H1 (cell line): ENCODE measurements around the gene ACKR3. TPM values are rescaled to one million over a fixed set of nuclear protein-coding genes. Genes with fewer than 3 reads are reported as not detected.

Experiments
- CTCF ChIA-PET: fragments of 300-600 bp; sonication (Branson Sonifier 250); formaldehyde crosslinking; loops from one replicate; lab custom pipeline; 2021; ENCODE audit not compliant: partially characterized antibody; lab: Charles Lee
- POLR2A ChIA-PET: fragments of 300-600 bp; sonication (Branson Sonifier 250); formaldehyde crosslinking; loops from one replicate; lab custom pipeline; 2021; ENCODE audit warnings: inconsistent platforms; ENCODE audit not compliant: partially characterized antibody; lab: Charles Lee
- DNase-seq, 2 experiments: peaks; one replicate each; pipeline versions ENCODE4 v3.0.0 to v3.0.0-alpha.2; 2010 to 2022; ENCODE audit warnings: low spot score in 2 of 2, low read depth in 1 of 2, mixed read lengths in 1 of 2
- FAIRE-seq: peaks from 2 replicates; lab custom pipeline; 2011; peaks lifted over from hg19 to GRCh38; lab: Jason Lieb, UNC
- H2AFZ ChIP-seq: 2 replicates; pipeline ENCODE4 v1.8.1; 2012; ENCODE audit warnings: low read length, inconsistent platforms
- H2AK5ac ChIP-seq: 2 replicates; pipeline ENCODE4 v1.6.1; 2013; ENCODE audit warnings: low read depth, low read length
- H2BK120ac ChIP-seq: replicated peaks from 2 replicates; pipeline ENCODE3; 2013; ENCODE audit warnings: low read depth, low read length, inconsistent platforms
- H2BK12ac ChIP-seq: 2 replicates; pipeline ENCODE4 v1.6.1; 2013; ENCODE audit warnings: low read depth, low read length
- H2BK15ac ChIP-seq: 2 replicates; pipeline ENCODE4 v1.6.1; 2013; ENCODE audit warnings: low read length
- H2BK20ac ChIP-seq: 2 replicates; pipeline ENCODE4 v1.6.1; 2013; ENCODE audit warnings: low read length
- H2BK5ac ChIP-seq: 2 replicates; pipeline ENCODE4 v1.6.1; 2013; ENCODE audit warnings: low read depth, low read length
- H3K14ac ChIP-seq: 2 replicates; pipeline ENCODE4 v1.6.1; 2013; ENCODE audit warnings: inconsistent platforms; ENCODE audit not compliant: insufficient read length
- H3K18ac ChIP-seq: 2 replicates; pipeline ENCODE4 v1.6.1; 2013; ENCODE audit warnings: low read length; ENCODE audit errors: extremely low read depth
- H3K23ac ChIP-seq: 2 replicates; pipeline ENCODE4 v1.6.1; 2013; ENCODE audit warnings: inconsistent platforms; ENCODE audit not compliant: insufficient read length
- H3K23me2 ChIP-seq: 2 replicates; pipeline ENCODE4 v1.6.1; 2013; ENCODE audit warnings: low read depth, low read length
- H3K27ac ChIP-seq: 2 replicates; pipeline ENCODE4 v1.6.1; 2011; ENCODE audit warnings: low read depth, low read length, inconsistent platforms
- H3K27me3 ChIP-seq, 4 experiments: replicated peaks in 1 of 4; 1 replicate in 1 of 4; 2 replicates in 3 of 4; pipeline versions ENCODE4 v1.6.1 to v1.8.1; 2011 to 2013; ENCODE audit warnings: low read length in 3 of 4, mild to moderate bottlenecking in 3 of 4, inconsistent platforms in 2 of 4, mixed read lengths in 2 of 4, moderate library complexity in 1 of 4; ENCODE audit not compliant: control insufficient read depth in 3 of 4, insufficient read depth in 3 of 4; ENCODE audit errors: extremely low read depth in 1 of 4
- H3K36me3 ChIP-seq, 4 experiments: 2 replicates each; pipeline versions ENCODE4 v1.6.1 to v1.8.1; 2011 to 2013; ENCODE audit warnings: mild to moderate bottlenecking in 4 of 4, low read length in 3 of 4, moderate library complexity in 2 of 4, control low read depth in 1 of 4, inconsistent platforms in 1 of 4; ENCODE audit not compliant: insufficient read depth in 4 of 4, control insufficient read depth in 2 of 4
- H3K4ac ChIP-seq: replicated peaks from 2 replicates; pipeline ENCODE3; 2013; ENCODE audit warnings: low read length, low read depth, mixed read lengths, inconsistent platforms; ENCODE audit not compliant: insufficient read length
- H3K4me1 ChIP-seq, 4 experiments: replicated peaks in 1 of 4; 1 replicate in 1 of 4; 2 replicates in 3 of 4; pipeline versions ENCODE4 v1.6.1 to v1.8.1; 2011 to 2013; ENCODE audit warnings: low read length in 3 of 4, inconsistent platforms in 2 of 4, mixed read lengths in 1 of 4; ENCODE audit not compliant: insufficient read depth in 4 of 4, control insufficient read depth in 3 of 4
- H3K4me2 ChIP-seq, 2 experiments: 2 replicates each; pipeline versions ENCODE4 v1.6.1 to v1.8.1; 2011 to 2013; ENCODE audit warnings: low read depth in 2 of 2, low read length in 2 of 2, control low read depth in 1 of 2, inconsistent platforms in 1 of 2, mild to moderate bottlenecking in 1 of 2; ENCODE audit not compliant: insufficient read depth in 1 of 2
- H3K4me3 ChIP-seq, 4 experiments: fragments of 200-600, 300-600 bp in 1 of 4; sonication (generic), shearing (Covaris generic), sonication (Bioruptor Twin) in 1 of 4; 2 replicates each; pipeline versions ENCODE4 v1.5.1 to v1.8.1; 2011 to 2016; ENCODE audit warnings: low read length in 4 of 4, low read depth in 3 of 4, control low read depth in 2 of 4, inconsistent platforms in 2 of 4, mild to moderate bottlenecking in 2 of 4, mixed read lengths in 1 of 4, moderate library complexity in 1 of 4; ENCODE audit not compliant: insufficient read depth in 2 of 4; ENCODE audit errors: extremely low read depth in 1 of 4
- H3K56ac ChIP-seq: replicated peaks from 2 replicates; pipeline ENCODE3; 2013; ENCODE audit warnings: low read depth, mild to moderate bottlenecking, mixed read lengths, low read length, inconsistent platforms; ENCODE audit not compliant: insufficient read length
- H3K79me1 ChIP-seq: 2 replicates; pipeline ENCODE4 v1.6.1; 2013; ENCODE audit warnings: low read depth, low read length, control low read depth
- H3K79me2 ChIP-seq, 2 experiments: 2 replicates each; pipeline versions ENCODE4 v1.6.1 to v1.8.1; 2012 to 2013; ENCODE audit warnings: low read length in 2 of 2, mild to moderate bottlenecking in 2 of 2, inconsistent platforms in 1 of 2; ENCODE audit not compliant: insufficient read depth in 2 of 2, control insufficient read depth in 1 of 2
- H3K9ac ChIP-seq, 4 experiments: replicated peaks in 1 of 4; 1 replicate in 1 of 4; 2 replicates in 3 of 4; pipeline versions ENCODE4 v1.6.1 to v1.8.1; 2011 to 2013; ENCODE audit warnings: low read depth in 3 of 4, low read length in 3 of 4, control low read depth in 2 of 4, mild to moderate bottlenecking in 2 of 4, moderate library complexity in 2 of 4, inconsistent platforms in 1 of 4; ENCODE audit errors: extremely low read depth in 1 of 4
- H3K9me3 ChIP-seq, 2 experiments: 2 replicates each; pipeline versions ENCODE4 v1.6.1 to v1.8.1; 2012 to 2013; ENCODE audit warnings: mild to moderate bottlenecking in 2 of 2, moderate library complexity in 2 of 2, control low read depth in 1 of 2, inconsistent platforms in 1 of 2, low read depth in 1 of 2, low read length in 1 of 2, mixed read lengths in 1 of 2; ENCODE audit not compliant: insufficient read depth in 2 of 2
- H4K20me1 ChIP-seq, 2 experiments: replicated peaks in 1 of 2; 2 replicates each; pipeline versions ENCODE3 to v1.8.1; 2011 to 2013; ENCODE audit warnings: inconsistent platforms in 2 of 2, low read length in 2 of 2, mild to moderate bottlenecking in 1 of 2; ENCODE audit not compliant: insufficient read depth in 2 of 2, control insufficient read depth in 1 of 2
- H4K5ac ChIP-seq: 2 replicates; pipeline ENCODE4 v1.6.1; 2013; ENCODE audit warnings: low read length, low read depth, mixed read lengths, inconsistent platforms; ENCODE audit not compliant: insufficient read length
- H4K8ac ChIP-seq: 2 replicates; pipeline ENCODE4 v1.8.0; 2013; ENCODE audit warnings: mild to moderate bottlenecking, moderate library complexity, low read length, inconsistent platforms; ENCODE audit not compliant: insufficient read depth; ENCODE audit errors: extremely low read depth
- H4K91ac ChIP-seq: replicated peaks from 2 replicates; pipeline ENCODE3; 2013; ENCODE audit warnings: low read length, mixed read lengths, inconsistent platforms; ENCODE audit not compliant: insufficient read length
- KDM4A ChIP-seq: IDR thresholded peaks from one replicate; pipeline ENCODE4 v1.7.1; 2012; ENCODE audit warnings: low read depth, mild to moderate bottlenecking, moderate library complexity, low read length, inconsistent platforms; ENCODE audit not compliant: severe bottlenecking
- SUZ12 ChIP-seq: fragments of 200-600 bp; sonication (generic); IDR thresholded peaks from 2 replicates; pipeline ENCODE4 v1.6.1; 2012; ENCODE audit warnings: mild to moderate bottlenecking, inconsistent platforms, low read length, moderate library complexity, mixed read lengths
- WGBS, 2 experiments: shearing (Covaris generic) in 1 of 2; methylation state at CpG; one replicate each; pipeline versions ENCODE4 v1.1.6 to v1.1.7; 2013 to 2015; ENCODE audit warnings: low lambda C conversion rate in 2 of 2, mixed read lengths in 2 of 2, inconsistent platforms in 1 of 2, low coverage in 1 of 2, missing lambda C conversion rate in 1 of 2; ENCODE audit not compliant: insufficient replicate concordance in 2 of 2, insufficient coverage in 1 of 2, insufficient read length in 1 of 2; ENCODE audit errors: extremely low coverage in 1 of 2, missing lambda C conversion rate in 1 of 2; 5-methylcytosine and 5-hydroxymethylcytosine counted together
- polyA plus RNA-seq, 7 experiments: library from polyadenylated mRNA; depleted of rRNA in 3 of 7; stranded (reverse) in 5 of 7; unstranded in 2 of 7; fragments of >200 nt in 5 of 7; fragments of 200-250 nt in 2 of 7; gene quantifications; 1 replicate in 5 of 7; 2 replicates in 1 of 7; 4 replicates in 1 of 7; pipeline versions ENCODE4 v1.2.1 to v1.2.3, GENCODE V29; 2011 to 2013; ENCODE audit warnings: missing spikeins in 2 of 7, mixed read lengths in 2 of 7
- total RNA-seq: library from RNA; stranded (reverse); fragmentation: NEBNext Ultra II Directional; extraction: Animal tissue kit (Norgen Biotek cat#: 25700); gene quantifications from 2 replicates; pipeline ENCODE4 v1.2.1, GENCODE V29; 2021

ACKR3 gene
- total and polyA plus RNA-seq, 2 of the 8 experiments (the other 6 are each of a cell fraction or from before 2014, with no cell fraction given), result 1.4 to 24.4 TPM

DNA sequence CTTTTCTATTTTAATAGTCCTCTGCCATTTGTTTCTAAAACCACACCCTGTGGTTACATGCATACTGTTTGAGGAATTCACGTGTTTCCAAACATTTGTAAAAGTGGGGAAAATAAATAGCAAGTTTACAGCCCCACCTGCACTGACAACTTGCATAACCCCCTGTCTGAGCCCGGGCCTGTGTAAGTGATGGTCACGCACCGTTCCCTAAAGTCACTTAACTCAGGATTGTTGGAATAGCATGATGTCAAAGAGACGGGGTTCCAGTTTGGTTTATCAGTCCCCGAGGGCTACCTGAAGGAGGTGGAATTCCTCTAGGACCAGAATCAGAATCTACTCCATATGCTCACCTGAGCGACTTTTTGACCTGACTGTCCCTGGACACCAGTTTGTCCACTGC is 30.5 kb downstream of the ACKR3 start:
- no peak overlapping the region for H2AFZ ChIP-seq
- H3K18ac ChIP-seq, result no peak overlapping the region
- H3K56ac ChIP-seq, result no peak overlapping the region
- no peaks in the 10 kb centered on the region for H3K79me2 ChIP-seq
- DNase-seq (no peak), FAIRE-seq (no peak)
- no peak overlapping the region for H3K9ac ChIP-seq
- H4K5ac ChIP-seq, result no peak overlapping the region
- no peak overlapping the region for H2AK5ac ChIP-seq
- no peaks in the 10 kb centered on the region for H3K79me1 ChIP-seq
- H3K4me1 ChIP-seq, result no peaks in the 10 kb centered on the region
- no peak overlapping the region for H3K4me2 ChIP-seq
- no peak overlapping the region for H3K4me3 ChIP-seq
- H2BK5ac ChIP-seq, result no peak overlapping the region
- H2BK12ac ChIP-seq, result no peak overlapping the region
- H4K20me1 ChIP-seq, result no peaks in the 10 kb centered on the region
- no peaks in the 10 kb centered on the region for H3K27me3 ChIP-seq
- no peak overlapping the region for H3K4ac ChIP-seq
- no peak overlapping the region for H2BK120ac ChIP-seq
- no peak overlapping the region for H2BK20ac ChIP-seq
- no peak overlapping the region for H3K23ac ChIP-seq
- no peak overlapping the region for H2BK15ac ChIP-seq
- POLR2A ChIA-PET, result no interaction called here
- TF ChIP-seq KDM4A (no peak), SUZ12 (no peak)
- TF ChIP-seq, all 59 proteins: peak for 0
- 91% methylated on average over 7 of the region's 7 CpGs; no CpG with 5 or more reads in 1 of the 2 experiments for WGBS, 2 experiments
- Histone ChIP-seq H3K14ac (no peak overlapping the region), H4K8ac (no peak overlapping the region), H3K36me3 (no peaks in the 10 kb centered on the region), H3K27ac (no peak overlapping the region), H4K91ac (no peak overlapping the region), H3K9me3 (no peaks in the 10 kb centered on the region; a peak in 1 of 4 replicates), H3K23me2 (no peaks in the 10 kb centered on the region)
- CTCF ChIA-PET, result interaction anchor here (1.3 to 1.4 kb wide), 2 partner anchors 87 to 459 kb away, joined by 3 read pairs; no protein-coding TSS in a partner anchor
